ENCODE measurements around the gene BNIPL. TPM values are rescaled to one million over a fixed set of nuclear protein-coding genes. Genes with fewer than 3 reads are reported as not detected.

Gene BNIPL
- total RNA-seq, 1 donor from 2014 or later, result 0.07 TPM

- DNase-seq (ENCODE audit: low read depth, low spot score), result no peak
Measured at GRCh38 chr1:151009674-151010345, 26.6 kb upstream of the BNIPL start.

GRCh38 chr1:151010346-151010726, 26.1 kb upstream of the BNIPL start:
- DNase-seq (ENCODE audit: low read depth, low spot score), result no peak

DNA sequence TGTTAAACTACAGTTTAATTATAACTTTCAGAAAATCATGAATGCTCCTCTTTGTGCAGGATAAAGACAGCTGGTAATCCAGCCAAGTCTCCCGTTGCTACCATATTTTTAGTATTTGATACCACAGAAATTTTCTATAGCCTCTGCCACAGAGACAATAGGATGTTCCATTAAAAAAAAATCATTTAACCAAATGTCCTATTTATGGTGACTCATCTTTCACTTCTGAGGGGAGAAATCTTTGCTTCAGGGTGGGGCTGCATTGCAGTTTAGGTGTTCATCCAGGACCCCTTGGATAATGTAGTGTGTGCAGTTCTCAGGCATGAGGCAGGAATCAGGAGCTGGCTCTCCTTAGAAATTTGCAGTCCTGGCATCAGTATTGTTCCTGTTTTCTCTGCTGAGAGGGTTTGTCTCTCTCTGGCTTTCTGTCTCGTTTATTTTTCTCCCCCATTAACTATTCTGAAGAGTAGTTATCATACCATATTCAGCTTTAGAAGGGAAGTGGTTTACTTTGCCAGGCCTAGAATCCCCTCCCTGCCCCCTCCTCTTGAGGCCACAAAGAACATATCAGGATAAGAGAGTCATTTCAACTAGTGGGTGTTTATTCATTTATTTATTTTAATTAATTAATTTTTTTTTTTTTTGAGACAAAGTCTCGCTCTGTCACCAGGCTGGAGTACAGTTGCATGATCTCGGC, 25.1 kb upstream of the BNIPL start:
- no peak for DNase-seq (ENCODE audit: low read depth, low spot score)

- DNase-seq (ENCODE audit: low read depth, low spot score), result no peak
Measured at GRCh38 chr1:151012684-151013471, 23.5 kb upstream of the BNIPL start.

GRCh38 chr1:151013518-151013917, 22.9 kb upstream of the BNIPL start:
- no peak for DNase-seq (ENCODE audit: low read depth, low spot score)

DNA sequence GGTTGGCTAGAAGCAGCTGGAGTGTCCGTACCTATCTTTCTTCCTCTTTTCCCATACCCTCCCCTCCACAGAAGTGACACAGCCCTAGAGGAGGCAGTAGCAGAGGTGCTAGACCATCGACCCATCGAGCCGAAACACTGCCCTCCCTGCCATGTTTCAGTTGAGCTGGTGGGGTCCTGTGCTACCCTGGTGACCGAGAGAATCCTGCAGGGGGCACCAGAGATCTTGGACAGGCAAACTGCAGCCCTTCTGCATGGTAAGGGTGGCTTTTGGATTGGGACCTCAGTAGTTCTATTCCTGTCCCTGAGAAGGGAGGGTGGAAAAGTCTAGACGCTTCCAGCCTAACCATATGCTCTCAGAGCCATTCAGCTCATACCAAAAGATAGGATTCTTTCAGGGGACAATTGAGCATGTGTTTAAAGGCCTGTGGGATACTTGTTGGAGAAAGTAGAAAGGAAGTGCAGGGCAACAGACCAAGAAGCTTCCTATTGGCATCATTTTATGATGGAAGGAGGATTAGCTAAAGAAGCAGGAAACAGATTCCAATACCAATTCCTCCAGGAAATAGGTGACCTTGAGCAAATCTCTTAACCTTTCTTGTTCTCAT, 11.7 kb upstream of the BNIPL start:
- peak; percentile 29 for DNase-seq (ENCODE audit: low read depth, low spot score)

DNA sequence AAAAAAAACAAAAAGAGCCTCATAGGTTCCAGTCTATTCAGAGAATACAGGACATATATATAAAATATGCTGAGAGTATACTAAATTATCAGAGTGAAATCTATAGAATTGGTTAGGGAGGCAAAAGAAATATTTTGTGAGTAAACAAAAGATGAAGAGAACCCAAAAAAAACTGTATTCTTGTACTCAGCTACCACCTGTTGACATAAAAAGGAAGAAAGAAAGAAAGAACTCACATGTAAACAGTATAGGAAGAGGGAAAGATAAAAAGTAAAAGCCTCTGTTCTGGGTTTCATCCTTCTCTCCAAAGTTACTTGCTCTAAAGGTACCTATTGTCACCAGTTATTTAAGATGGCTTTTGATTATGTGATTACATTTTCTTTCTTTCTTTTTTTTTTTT, 9.9 kb upstream of the BNIPL start:
- no peak for DNase-seq (ENCODE audit: low read depth, low spot score)

GRCh38 chr1:151032164-151032563, 4.2 kb upstream of the BNIPL start:
- no peak for DNase-seq (ENCODE audit: low read depth, low spot score)

DNA sequence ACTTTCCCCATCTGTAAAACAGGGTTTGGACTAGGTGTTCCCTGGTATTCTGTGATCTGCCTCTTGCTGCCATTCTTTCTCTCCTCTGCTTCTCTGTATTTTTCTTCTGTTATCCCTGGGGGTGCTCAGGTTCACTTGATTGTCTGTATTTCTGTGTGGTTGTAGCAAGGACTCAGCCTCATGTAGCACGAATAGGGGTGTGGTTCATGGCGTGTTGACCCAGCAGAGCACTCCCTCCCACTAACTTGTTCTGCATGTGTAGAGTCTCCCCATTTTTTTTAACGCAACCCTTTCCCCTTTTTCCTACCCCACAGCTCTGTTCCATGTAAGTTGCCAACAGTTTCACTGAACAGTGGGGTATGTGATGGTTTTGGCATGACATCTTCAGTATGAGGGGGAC, 1.2 kb upstream of the BNIPL start:
- no peak for DNase-seq (ENCODE audit: low read depth, low spot score)

GRCh38 chr1:151037032-151037431, 646 bp downstream of the BNIPL start:
- no peak for DNase-seq (ENCODE audit: low read depth, low spot score)

DNA sequence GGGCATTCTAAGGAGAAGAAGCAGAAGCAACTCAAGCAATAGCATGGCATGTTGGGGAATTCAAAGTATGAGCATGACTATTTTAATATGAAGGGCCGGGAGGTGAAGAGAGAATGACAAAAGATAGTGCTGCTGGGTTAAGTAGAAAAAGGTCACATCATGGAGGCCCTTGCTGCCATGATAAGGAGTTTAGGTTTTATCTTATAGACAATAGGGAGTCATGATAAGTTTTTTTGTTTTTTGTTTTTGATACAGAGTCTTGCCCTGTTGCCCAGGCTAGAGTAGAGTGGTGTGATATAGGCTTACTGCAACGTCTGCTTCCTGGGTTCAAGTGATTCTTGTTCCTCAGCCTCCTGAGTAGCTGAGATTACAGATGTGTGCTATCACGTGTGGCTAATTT, 3.1 kb downstream of the BNIPL start:
- no peak for DNase-seq (ENCODE audit: low read depth, low spot score)

DNA sequence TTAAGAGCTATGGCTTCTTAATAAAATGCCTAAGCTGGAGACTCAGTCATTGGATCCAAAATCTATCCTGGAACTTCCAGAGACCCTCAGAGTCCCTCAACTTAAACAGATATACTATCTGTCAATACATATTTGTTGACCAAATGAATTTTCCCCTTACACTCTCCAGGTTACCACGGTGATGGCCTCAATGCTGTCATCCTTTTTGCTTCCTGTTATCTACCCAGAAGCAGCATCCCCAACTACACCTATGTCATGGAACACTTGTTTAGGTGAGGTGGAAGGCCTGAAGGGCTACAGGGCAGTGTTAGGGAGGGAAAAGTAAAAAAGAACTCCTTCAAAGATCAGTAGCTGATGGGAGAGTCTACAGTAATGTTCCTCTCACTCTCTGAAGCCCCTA, 6.8 kb downstream of the BNIPL start:
- no peak for DNase-seq (ENCODE audit: low read depth, low spot score)

DNA sequence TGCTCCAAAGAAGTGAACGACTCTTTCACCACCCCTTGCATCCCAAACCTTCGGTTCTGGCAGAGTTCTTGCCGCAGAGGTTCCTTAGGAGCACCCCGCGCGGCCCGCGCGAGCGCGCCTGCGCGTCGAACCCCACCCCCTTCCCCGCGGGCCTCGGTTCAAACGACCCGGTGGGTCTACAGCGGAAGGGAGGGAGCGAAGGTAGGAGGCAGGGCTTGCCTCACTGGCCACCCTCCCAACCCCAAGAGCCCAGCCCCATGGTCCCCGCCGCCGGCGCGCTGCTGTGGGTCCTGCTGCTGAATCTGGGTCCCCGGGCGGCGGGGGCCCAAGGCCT, 11.2 kb downstream of the BNIPL start, which contains the start of gene C1orf56:
TSS of gene C1orf56 (plus strand) at position 161 of the 334 bp plus-strand sequence. CDS start at position 258, 97 bp downstream.
- DNase-seq (ENCODE audit: low read depth, low spot score), result no peak

GRCh38 chr1:151047925-151048644, 11.7 kb downstream of the BNIPL start:
- DNase-seq (ENCODE audit: low read depth, low spot score), result no peak

GRCh38 chr1:151048645-151049032, 12.3 kb downstream of the BNIPL start:
- no peak for DNase-seq (ENCODE audit: low read depth, low spot score)

- no peak for DNase-seq (ENCODE audit: low read depth, low spot score)
Measured at GRCh38 chr1:151049458-151049857, 13.1 kb downstream of the BNIPL start.

DNA sequence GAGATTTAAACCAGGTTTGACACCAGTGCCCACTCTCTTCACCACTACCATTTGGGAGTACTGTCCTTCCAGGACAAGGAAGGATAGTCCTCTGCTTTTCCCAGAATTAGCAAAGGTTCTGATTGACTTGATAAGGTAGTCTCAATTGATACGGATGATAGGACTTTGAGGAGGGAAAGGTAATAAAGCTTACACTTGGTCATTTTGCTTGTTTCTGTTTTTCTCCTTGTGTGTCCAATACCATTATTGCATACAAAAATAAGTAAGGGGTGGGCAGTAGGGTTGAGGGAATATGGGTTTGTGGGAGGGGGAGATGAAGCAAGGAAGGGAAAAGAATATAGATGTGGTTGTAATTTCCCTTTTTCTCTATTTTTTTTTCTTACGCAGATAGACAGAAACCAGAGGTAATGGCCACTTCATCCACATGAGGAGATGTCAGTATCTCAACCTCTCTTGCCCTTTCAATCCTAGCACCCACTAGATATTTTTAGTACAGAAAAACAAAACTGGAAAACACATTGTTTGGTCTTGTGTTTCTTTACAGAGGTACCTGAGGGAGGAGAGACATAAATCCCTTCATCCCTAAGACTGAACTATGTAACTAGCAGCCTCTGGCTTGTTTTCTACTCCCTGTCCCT, 13.8 kb downstream of the BNIPL start:
- no peak for DNase-seq (ENCODE audit: low read depth, low spot score)

DNA sequence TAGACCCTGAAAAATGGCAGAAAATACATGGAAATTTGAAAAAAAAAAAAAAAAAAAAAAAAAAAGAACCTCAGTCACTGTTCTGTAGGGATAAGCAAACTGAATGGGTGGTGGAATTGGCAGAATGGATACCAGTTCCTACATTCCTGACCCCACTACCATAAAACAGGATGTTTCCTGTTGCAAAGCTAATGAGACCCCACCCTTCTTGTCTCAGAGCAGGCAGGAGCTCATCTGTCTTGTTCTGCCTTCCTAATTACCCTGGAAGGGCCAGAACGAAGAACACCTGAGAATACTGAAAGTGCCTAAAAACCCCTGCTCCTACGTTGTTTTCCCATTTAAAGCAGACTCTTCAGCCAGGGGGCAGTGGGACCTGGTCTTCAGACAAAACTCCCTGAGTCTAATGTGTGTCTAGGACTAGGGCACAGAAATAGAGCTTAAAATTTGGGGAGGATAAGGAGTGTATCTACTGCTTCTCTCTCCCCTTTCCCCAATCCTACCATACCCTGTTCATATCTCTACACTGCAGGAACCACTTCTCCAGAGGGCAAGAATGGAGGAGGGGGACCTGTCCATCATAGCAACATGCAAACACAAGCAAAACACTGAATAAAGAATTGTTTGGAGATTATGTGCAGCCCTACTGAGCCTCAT, 15.1 kb downstream of the BNIPL start:
- DNase-seq (ENCODE audit: low read depth, low spot score), result no peak

GRCh38 chr1:151054971-151055547, 18.7 kb downstream of the BNIPL start:
- no peak for DNase-seq (ENCODE audit: low read depth, low spot score)

- no peak for DNase-seq (ENCODE audit: low read depth, low spot score)
Measured at GRCh38 chr1:151055581-151055980, 19.2 kb downstream of the BNIPL start.
